ENCODE data around the gene HIRIP3. TPM values are rescaled to one million over a fixed set of nuclear protein-coding genes. Genes with fewer than 3 reads are reported as not detected.
"Not testable (repeated sequence)": the region's sequence is repeated elsewhere in the genome, so short reads cannot be mapped to it uniquely, and the experiment has no call there.

Gene HIRIP3, protein sequence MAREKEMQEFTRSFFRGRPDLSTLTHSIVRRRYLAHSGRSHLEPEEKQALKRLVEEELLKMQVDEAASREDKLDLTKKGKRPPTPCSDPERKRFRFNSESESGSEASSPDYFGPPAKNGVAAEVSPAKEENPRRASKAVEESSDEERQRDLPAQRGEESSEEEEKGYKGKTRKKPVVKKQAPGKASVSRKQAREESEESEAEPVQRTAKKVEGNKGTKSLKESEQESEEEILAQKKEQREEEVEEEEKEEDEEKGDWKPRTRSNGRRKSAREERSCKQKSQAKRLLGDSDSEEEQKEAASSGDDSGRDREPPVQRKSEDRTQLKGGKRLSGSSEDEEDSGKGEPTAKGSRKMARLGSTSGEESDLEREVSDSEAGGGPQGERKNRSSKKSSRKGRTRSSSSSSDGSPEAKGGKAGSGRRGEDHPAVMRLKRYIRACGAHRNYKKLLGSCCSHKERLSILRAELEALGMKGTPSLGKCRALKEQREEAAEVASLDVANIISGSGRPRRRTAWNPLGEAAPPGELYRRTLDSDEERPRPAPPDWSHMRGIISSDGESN
- total RNA-seq, result 3.9 TPM

DNA sequence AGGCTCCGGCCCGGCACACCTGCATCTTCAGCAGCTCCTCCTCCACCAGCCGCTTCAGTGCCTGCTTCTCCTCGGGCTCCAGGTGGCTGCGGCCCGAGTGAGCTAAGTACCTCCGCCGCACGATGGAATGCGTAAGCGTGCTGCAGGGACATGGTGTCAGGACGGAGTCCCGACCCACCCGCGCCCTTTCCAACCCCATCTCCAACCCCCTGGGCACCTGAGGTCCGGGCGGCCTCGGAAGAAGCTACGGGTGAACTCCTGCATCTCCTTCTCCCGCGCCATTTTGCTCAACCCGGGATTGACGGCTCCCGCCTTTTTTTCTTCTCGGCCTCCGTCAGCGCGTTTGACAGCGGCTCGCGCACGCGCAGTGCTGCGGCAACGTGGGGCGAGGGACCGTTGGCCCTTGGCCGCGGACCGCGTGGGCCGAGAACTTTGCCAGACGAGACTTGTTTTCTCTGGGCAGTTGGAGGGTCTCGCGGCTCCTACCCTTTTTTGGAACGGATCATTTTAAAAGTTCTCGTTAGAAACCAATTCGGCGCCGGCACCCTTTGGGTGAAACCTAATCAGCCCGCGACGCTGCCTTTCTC, at the start of gene HIRIP3:
Gene HIRIP3 (minus strand): TSS at position 294 of the 587 bp plus-strand sequence. CDS start 12 bp downstream, at position 282.
- no peaks in the 10 kb centered on the region for H3K9me3 ChIP-seq (ENCODE audit: low read depth, low read length)
- peaks cover 28% of the 10 kb centered on the region for H3K4me1 ChIP-seq (ENCODE audit: insufficient read depth, low read length)
- H3K27me3 ChIP-seq (ENCODE audit: insufficient read depth, low read length), result no peaks in the 10 kb centered on the region
- H3K4me3 ChIP-seq (ENCODE audit: low read length), result peak within 1 kb of the TSS; percentile 96

DNA sequence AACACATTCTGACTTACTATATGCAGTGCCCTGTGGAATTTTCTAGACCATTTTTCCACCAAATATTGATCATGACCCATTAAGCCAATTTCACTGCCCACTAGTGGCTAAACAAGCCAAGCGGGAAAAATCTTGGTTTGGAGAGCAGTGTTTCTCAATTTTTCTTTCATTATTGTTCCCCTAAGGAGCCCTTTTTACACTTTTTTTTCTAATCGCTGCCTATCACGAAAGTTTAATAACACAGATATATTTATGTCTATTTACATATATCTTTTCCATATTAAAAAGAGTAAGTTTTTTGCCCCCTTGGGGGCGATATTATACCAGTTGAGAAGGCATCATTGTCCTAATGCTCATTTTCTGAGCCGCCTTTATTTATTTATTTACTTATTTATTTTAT, 46.4 kb upstream of the HIRIP3 start:
- Histone ChIP-seq H3K27me3 (ENCODE audit: insufficient read depth, low read length) (no peaks in the 10 kb centered on the region), H3K4me1 (ENCODE audit: insufficient read depth, low read length) (no peaks in the 10 kb centered on the region), H3K4me3 (ENCODE audit: low read length) (no peak overlapping the region), H3K9me3 (ENCODE audit: low read depth, low read length) (no peaks in the 10 kb centered on the region)

DNA sequence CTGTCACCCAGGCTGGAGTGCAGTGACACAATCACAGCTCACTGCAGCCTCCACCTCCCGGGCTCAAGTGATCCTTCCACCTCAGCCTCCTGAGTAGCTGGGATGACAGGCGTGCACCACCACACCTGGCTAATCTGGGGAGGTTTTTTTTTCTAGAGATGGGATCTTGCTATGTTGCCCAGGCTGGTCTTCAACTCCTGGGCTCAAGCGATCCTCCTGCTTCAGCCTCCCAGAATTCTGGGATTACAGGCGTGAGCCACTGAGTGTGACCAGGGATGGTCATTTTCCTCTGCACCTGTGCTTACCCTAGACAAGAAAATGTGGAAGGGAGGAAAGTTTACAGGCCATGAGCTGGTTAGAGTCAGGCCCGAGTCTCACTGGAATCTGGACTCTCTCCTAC, 45.3 kb upstream of the HIRIP3 start:
- not testable (repeated sequence) for H3K4me1 ChIP-seq (ENCODE audit: insufficient read depth, low read length); H3K27me3 ChIP-seq (ENCODE audit: insufficient read depth, low read length); H3K9me3 ChIP-seq (ENCODE audit: low read depth, low read length); H3K4me3 ChIP-seq (ENCODE audit: low read length)

DNA sequence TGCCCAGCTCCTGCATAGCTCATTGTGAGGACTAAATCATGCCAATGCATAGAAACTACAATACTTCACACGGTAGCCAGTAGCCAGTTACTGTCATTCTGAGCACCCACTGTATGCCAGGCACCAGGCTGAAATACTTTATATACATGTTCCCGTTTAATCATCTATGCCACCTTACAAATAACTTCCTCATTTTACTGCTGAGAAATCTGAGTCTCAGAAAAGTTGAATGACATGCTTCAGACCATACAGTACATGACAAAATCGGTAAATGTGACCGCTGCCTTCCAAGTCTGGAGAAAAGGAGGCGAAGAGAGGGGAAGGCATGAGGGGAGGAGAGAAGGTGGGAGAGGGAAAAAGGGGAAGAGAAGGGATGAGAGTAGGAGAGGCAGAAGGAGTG, 44.8 kb upstream of the HIRIP3 start:
- Histone ChIP-seq H3K9me3 (ENCODE audit: low read depth, low read length) (no peaks in the 10 kb centered on the region), H3K4me3 (ENCODE audit: low read length) (no peak overlapping the region), H3K4me1 (ENCODE audit: insufficient read depth, low read length) (no peaks in the 10 kb centered on the region), H3K27me3 (ENCODE audit: insufficient read depth, low read length) (no peaks in the 10 kb centered on the region)

DNA sequence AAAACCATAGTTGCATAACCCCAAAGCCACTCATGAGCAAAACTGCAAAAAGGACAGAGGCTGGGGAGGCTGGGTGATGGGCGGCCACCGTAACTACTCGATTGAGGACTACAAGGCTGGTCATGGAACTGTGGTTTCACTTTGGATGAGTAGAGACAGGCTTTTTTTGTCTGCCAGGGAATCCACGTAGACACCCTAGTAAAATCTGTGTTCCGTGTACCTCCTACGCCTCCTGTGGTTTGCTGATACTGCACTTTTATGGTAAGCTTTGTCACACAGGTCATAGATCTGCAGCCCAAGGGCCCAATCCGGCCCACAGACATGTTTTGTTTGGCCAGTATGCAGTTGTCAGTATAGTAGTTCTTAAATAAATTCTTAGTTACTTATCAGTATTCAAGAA, 37.9 kb upstream of the HIRIP3 start:
- Histone ChIP-seq H3K4me3 (ENCODE audit: low read length) (no peak overlapping the region), H3K27me3 (ENCODE audit: insufficient read depth, low read length) (peaks cover 26% of the 10 kb centered on the region), H3K4me1 (ENCODE audit: insufficient read depth, low read length) (no peaks in the 10 kb centered on the region)

DNA sequence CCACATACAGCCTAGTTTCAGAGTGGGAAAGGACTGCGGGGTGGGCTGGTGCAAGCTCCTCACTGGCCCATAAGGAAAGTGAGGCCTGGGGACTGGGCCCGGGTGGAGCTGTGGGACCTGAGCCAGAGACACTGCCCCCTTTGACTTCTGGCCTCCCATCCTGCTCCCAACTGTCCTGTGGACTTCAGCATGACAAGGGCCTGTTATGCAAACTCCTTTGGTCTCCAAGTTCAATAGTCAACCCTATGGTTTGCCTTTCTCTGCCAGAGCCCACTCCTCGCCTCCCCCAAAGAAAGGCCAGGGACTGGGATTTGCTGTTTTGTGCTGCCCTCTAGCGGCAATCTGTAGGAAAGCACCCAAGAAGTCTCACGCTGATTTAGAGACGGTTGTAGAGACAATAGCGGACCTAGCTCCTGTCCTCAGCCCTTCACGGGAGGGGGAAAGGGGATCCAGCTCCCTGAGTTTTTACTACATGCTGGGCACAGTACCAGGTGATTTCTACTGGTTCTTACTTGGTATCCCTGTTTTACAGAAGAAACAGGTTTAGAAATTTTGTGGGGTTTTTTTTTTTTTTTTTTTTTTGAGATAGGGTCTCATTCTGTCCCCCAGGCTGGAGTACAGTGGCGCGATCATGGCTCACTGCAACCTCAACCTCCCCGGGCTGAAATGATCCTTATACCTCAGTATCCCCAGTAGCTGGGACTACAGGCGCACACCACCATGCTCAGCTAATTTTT, 36.8 kb upstream of the HIRIP3 start:
- no peak overlapping the region for H3K4me3 ChIP-seq (ENCODE audit: low read length)
- H3K4me1 ChIP-seq (ENCODE audit: insufficient read depth, low read length), result no peaks in the 10 kb centered on the region
- H3K27me3 ChIP-seq (ENCODE audit: insufficient read depth, low read length), result peaks cover 26% of the 10 kb centered on the region
- no peaks in the 10 kb centered on the region for H3K9me3 ChIP-seq (ENCODE audit: low read depth, low read length)

More for the DNA sequence above, 37.9 kb upstream of the HIRIP3 start:
- no peaks in the 10 kb centered on the region for H3K9me3 ChIP-seq (ENCODE audit: low read depth, low read length)

DNA sequence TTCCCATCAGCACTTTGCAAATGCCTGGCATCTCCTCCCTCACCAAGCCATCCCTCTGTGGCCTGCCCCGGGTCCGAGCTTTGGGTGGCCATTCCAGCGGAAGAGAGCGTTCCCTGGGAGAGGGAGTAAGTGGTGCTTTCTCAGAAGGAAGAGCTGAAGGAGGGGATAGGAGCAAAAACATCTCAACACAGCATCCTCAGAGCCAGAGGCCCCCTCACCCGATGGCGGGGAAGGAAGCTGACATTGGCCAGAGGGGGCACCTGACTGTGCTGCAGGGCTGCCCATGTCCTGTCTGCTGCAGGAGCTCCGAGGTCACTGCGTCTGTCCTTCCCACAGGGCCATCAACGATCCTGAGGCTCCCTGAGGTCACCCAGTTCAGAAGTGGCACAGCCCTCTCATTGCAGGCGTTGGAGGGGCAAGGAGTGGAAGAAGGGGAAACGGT, 36.1 kb upstream of the HIRIP3 start:
- Histone ChIP-seq H3K4me1 (ENCODE audit: insufficient read depth, low read length) (no peaks in the 10 kb centered on the region), H3K4me3 (ENCODE audit: low read length) (no peak overlapping the region), H3K9me3 (ENCODE audit: low read depth, low read length) (no peaks in the 10 kb centered on the region), H3K27me3 (ENCODE audit: insufficient read depth, low read length) (peaks cover 26% of the 10 kb centered on the region)

DNA sequence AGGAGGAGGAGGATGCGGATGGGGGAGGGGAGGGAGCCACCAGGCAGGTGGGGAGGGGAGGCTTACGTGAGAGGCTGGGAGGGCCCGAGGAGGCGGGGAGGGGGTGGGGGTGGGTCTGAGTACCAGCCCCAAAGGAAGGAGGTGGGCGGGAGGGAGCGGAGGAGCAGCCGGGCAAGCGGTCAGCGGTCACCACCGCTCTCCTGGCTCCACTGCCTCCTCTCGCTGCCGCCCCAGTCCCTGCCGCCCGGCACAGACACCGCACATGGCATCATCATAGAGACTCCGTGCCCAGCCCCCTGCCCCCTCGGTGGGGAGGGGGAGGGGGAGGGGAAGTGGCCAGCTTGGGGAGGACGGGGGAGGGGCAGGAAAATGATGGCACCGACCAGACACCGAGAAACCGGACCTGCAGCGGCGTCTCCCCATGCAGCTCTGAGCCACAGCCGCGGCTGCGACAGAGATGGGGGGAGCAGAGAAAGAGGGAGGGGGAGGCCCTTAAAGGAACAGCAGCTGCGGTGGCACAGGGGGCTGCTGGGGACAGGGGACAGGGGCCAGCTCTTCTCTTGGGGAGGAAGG, 35.5 kb upstream of the HIRIP3 start, which contains the start of gene TLCD3B:
Gene TLCD3B (minus strand): TSS at position 431 of the 573 bp plus-strand sequence. CDS start 744 bp downstream, outside the sequence.
- Histone ChIP-seq H3K4me3 (ENCODE audit: low read length) (no peak within 1 kb of the TSS), H3K27me3 (ENCODE audit: insufficient read depth, low read length) (peaks cover 26% of the 10 kb centered on the region), H3K9me3 (ENCODE audit: low read depth, low read length) (no peaks in the 10 kb centered on the region), H3K4me1 (ENCODE audit: insufficient read depth, low read length) (no peaks in the 10 kb centered on the region)

DNA sequence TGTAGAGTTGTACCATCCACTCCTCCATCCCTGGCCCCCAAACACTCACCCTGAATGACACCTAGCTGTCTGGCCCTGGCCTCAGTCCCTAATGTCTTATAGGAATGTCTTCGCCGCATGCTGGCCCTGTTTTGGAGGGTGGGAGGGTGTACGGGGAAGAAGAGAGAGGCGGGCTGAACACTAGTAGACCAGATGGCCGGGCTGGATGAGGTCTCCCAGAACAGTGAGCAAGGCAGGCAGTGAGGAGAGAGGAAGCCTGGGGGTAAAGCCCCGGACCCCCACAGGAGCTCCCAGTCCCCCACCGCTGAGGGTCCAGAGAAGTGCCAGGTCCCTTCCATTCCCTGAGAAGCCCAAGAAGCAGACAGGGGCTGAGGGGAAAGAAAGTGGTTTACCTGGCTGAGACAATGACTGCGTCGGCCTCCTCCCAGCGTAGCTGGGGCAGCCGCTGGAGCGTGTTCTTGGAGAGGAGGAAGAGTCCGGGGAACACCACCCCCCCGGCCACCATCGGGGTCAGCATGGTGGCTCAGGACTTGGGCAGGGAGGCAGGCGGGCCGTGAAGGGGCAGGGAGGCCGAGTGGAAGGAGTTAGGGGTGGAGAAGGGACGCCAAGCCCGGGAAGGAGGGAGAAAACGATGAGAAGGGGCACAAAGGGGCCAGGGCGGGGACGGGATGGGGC, 34.7 kb upstream of the HIRIP3 start:
- Histone ChIP-seq H3K9me3 (ENCODE audit: low read depth, low read length) (no peaks in the 10 kb centered on the region), H3K4me3 (ENCODE audit: low read length) (no peak overlapping the region), H3K27me3 (ENCODE audit: insufficient read depth, low read length) (peaks cover 26% of the 10 kb centered on the region), H3K4me1 (ENCODE audit: insufficient read depth, low read length) (no peaks in the 10 kb centered on the region)

DNA sequence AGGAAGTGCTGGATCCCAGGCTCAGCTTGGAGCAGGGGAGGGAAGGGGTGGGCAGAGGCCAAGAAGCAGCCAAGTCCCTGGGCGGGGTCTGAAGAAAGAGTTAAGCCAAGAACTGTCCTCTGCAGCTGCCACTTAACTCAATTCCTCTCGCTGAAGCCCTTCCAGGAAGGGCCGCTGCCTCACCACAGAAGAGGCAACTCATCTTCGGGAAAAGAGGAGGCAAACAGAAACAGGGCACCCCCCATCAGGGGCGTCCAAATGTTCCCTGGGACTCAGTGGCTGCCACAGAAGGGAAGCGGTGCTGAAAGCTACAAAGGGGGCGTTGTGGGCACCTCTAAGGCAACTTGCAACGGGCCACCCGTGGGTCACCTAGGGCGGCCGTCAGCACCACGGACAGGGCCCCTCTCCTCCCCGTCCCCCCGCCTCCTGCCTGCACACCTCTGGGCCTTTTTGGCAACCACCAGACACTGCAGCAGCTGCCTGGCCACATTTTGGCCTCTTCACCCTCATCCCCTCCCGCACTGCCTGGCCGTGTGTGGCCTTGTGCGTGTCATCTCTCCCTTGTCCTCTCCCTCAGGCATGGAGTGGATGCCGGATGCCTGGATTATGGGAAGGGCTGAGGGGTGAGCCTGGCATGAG, 33.1 kb upstream of the HIRIP3 start:
- Histone ChIP-seq H3K4me3 (ENCODE audit: low read length) (no peak overlapping the region), H3K9me3 (ENCODE audit: low read depth, low read length) (no peaks in the 10 kb centered on the region), H3K4me1 (ENCODE audit: insufficient read depth, low read length) (no peaks in the 10 kb centered on the region), H3K27me3 (ENCODE audit: insufficient read depth, low read length) (peaks cover 26% of the 10 kb centered on the region)

DNA sequence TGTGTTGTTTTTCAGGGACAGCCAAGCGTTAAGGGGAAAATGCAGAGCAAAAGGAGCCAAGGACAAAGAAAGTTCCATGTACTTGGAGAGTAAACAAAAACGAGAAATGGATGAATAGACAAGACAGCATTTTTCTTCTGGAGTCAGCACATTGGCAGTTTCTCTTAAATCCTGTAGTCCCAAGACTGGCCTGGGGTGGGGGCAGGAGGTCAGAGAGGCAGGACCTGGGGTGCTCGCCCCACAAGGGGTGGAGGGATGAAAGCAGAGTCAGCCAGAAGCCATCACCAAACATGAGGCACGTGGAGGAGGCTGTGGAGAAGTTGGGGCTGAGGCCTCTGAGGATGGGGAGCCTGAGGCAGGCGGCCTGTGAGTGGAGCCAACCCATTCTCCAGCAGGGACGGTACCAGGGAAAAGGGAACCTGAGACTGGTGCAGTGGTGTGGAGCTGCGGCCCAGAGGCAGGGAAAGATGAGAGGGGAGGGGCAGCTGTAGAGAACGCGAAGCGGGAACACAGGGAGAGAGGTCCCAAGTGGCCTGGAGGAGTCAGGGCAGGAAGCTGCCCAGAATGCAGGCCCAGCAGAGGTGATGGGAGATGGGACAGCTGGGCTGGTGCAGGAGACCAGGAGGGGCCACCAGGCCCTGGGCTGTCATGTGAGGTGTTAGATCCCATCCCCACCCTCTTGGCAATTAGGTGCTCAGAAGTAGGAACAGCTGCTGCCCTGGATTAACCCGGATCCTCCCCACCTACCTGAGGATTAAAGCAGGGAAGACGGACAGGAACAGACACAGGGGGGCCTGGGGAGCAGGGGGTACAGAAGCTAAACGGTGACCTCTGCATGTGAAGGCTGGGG, 32.4 kb upstream of the HIRIP3 start:
- H3K4me1 ChIP-seq (ENCODE audit: insufficient read depth, low read length), result no peaks in the 10 kb centered on the region
- no peaks in the 10 kb centered on the region for H3K9me3 ChIP-seq (ENCODE audit: low read depth, low read length)
- H3K27me3 ChIP-seq (ENCODE audit: insufficient read depth, low read length), result peaks cover 26% of the 10 kb centered on the region
- H3K4me3 ChIP-seq (ENCODE audit: low read length), result no peak overlapping the region

DNA sequence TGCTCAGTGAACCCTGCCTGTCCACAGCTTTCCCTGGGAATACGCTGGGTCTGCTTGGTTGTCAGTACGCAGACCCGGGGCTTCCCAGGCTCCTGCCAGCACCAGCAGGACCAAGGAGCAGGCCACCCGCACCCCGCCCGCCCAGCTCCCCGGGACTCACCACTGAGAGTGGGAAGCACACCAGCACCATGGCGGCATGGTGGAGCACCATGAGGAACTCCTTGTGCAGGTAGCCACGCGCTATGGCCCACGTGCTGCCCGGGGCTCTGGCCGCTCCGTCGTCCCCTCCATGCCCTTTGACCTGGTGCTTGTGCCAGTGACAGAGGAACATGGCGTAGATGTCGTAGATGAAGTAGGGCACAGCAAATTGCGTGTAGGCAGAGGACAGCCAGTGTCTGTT, 31.0 kb upstream of the HIRIP3 start:
- Histone ChIP-seq H3K9me3 (ENCODE audit: low read depth, low read length) (no peaks in the 10 kb centered on the region), H3K4me1 (ENCODE audit: insufficient read depth, low read length) (peaks cover 5% of the 10 kb centered on the region), H3K4me3 (ENCODE audit: low read length) (no peak overlapping the region), H3K27me3 (ENCODE audit: insufficient read depth, low read length) (peaks cover 17% of the 10 kb centered on the region)

DNA sequence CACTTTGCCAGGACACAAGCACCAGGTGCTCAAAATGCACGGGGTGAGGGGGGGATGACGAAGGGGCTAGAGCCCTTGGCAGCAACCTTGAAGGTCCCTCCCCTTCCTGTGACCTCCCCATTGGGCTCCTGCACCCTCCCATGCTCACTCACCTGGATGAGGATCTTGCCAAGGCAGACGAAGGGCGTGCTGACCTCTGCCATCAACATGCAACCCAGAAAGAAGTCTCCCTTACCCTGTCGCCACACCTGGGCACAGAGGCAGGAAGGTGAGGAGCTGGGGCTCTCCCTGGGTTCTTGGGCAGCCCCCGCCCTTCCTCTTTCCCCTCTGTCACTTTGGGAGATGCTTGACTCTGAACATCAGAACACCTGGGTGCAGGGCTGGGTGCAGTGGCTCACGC, 30.2 kb upstream of the HIRIP3 start:
- no peak overlapping the region for H3K4me3 ChIP-seq (ENCODE audit: low read length)
- peaks cover 13% of the 10 kb centered on the region for H3K4me1 ChIP-seq (ENCODE audit: insufficient read depth, low read length)
- peaks cover 14% of the 10 kb centered on the region for H3K27me3 ChIP-seq (ENCODE audit: insufficient read depth, low read length)
- H3K9me3 ChIP-seq (ENCODE audit: low read depth, low read length), result no peaks in the 10 kb centered on the region

Data from mononuclear cell (primary cell).